HG03378 (cell line): ENCODE measurements around the gene DLG2.
A peak's percentile ranks its signal among the peaks of the same experiment; 100 is the strongest.

Experiments
- ATAC-seq: cut with Tn5 transposase; IDR thresholded peaks from one replicate; pipeline ENCODE4 v1.9.1; 2021; ENCODE audit warnings: mild to moderate bottlenecking, moderate library complexity; ENCODE audit not compliant: unreplicated experiment

DLG2 gene

GRCh38 chr11:84929738-84930137, 697.4 kb downstream of the DLG2 start:
- no peak for ATAC-seq

GRCh38 chr11:84924154-84924692, 702.9 kb downstream of the DLG2 start:
- no peak for ATAC-seq

- ATAC-seq, result no peak
These were observed 703.7 kb downstream of the DLG2 start for GRCh38 chr11:84923489-84923888.

GRCh38 chr11:84922836-84923235, 704.3 kb downstream of the DLG2 start:
- ATAC-seq, result no peak

DNA sequence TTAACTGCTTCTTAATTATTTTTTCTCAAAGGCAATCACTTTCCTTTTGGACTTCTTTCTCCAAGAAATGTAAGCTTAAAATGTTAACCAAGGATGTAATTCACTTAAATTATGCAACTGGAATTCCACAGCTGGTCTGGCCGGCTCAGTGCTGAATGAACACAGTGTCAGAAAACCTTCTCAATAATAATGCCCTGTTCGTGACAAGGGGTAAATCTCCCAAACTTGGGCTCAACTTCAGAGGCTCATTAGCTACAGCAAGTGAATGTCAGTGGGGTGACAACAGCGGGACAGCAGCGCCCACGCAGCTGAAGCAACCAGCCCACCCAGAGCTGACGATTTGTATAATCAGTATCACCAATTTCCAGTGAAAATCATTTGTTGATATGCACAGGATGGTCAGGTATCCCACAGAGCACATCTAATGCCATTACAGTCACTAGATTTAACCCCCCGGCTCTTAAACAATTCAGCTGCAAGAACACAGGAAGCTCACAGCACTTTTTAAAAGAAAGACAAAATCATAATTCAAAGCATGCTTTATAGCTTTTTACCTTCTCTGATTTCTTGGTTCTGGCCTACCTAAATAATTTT, 704.8 kb downstream of the DLG2 start:
- ATAC-seq, result no peak

GRCh38 chr11:84914511-84914910, 712.6 kb downstream of the DLG2 start:
- ATAC-seq, result no peak

- no peak for ATAC-seq
These were observed 717.4 kb downstream of the DLG2 start for GRCh38 chr11:84909740-84910139.

- no peak for ATAC-seq
These were observed 720.1 kb downstream of the DLG2 start for GRCh38 chr11:84906995-84907394.

DNA sequence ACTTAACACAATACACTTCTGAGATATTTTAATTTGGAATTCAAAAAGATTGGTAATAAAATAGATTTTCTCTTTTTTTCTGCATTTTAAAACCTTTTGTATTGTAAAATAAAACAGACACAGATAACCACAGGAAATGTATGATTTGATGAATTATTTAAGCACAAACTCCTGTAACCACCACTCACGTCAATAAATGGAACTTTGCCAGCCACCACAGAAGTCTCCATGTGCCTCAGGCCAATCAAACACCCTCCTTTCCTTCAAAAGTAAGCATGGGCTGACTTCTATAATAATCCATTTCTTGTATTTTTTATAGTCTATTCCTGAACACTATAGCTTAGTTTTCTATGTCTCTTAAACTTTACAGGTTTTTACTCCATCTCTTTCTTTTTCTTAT, 721.7 kb downstream of the DLG2 start:
- no peak for ATAC-seq

DNA sequence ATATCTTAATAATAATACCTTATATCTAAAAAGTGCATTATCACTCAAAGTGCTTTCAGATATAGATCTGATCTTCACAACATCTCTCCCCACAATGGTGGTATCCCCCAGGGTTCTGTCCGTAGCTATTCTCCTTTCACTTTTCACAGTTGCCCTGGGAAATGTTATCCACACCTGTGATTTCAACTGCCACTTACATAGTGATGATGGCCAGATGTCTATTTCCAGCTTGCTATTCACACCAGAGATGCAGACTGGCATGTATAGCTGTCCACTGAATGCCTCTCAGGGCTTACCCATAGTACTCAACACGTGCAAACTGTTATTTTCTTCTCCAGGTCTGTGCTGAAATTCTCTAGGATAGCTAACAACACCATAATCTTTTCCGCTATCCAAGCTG, 724.7 kb downstream of the DLG2 start:
- no peak for ATAC-seq

- no peak for ATAC-seq
These were observed 725.2 kb downstream of the DLG2 start for GRCh38 chr11:84901991-84902390.

GRCh38 chr11:84899740-84900139, 727.4 kb downstream of the DLG2 start:
- peak; percentile 55 for ATAC-seq

DNA sequence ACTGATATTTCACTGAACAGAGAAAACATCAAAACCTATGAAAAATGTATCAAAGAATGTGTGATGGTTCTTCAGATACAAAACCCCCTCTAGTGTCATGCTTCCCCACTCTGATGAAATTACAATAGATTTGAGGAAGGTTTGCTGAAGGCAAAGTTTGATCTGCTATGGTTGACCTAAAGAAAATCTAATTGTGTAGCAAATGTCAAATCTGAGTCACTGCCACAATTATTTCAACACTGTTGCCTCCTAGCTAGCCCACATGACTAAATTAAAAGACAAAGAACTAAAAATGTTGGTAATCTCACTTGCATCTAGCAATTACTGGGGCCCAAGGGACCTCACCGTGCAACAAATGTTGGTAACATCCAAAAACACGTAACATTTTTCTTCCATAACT, 728.0 kb downstream of the DLG2 start:
- ATAC-seq, result no peak

GRCh38 chr11:84894666-84895065, 732.5 kb downstream of the DLG2 start:
- ATAC-seq, result no peak

DNA sequence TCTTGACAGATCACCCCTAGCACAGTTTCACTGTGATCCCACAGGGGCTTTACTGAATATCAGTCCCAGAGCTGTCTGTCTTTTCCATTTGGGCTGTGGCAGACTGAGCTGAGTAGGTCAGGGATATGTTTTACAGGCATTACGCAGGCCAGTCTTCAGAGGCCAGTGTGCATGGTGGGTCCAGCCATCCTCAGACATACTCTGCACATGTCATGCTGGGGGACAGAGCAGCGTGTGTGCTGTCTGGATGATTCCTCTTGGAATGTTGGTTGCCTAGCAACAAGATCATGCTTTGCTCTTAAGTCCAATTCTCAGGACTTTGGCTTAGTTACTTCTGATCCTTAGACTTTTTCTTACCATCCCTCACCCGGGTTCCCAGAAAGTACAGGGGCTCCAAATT, 736.5 kb downstream of the DLG2 start:
- ATAC-seq, result no peak

DNA sequence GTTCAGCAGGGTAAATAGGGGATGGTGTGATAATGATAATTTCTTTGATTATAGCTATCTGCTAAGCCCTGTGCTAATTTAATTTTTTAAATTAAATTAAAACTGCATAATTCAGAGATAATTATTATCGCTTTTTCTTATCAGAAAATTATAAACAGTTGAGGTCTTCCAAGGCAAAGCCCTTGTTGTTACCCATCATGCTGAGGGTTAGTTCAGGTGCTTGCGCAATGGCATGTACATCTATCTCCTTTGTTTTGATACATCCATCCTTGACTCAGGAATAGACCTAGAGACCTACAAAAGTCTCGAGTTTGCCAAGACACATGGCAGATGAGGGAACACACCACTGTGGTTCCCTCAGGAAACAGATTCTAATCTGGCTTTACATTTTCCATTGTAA, 737.6 kb downstream of the DLG2 start:
- ATAC-seq, result no peak

DNA sequence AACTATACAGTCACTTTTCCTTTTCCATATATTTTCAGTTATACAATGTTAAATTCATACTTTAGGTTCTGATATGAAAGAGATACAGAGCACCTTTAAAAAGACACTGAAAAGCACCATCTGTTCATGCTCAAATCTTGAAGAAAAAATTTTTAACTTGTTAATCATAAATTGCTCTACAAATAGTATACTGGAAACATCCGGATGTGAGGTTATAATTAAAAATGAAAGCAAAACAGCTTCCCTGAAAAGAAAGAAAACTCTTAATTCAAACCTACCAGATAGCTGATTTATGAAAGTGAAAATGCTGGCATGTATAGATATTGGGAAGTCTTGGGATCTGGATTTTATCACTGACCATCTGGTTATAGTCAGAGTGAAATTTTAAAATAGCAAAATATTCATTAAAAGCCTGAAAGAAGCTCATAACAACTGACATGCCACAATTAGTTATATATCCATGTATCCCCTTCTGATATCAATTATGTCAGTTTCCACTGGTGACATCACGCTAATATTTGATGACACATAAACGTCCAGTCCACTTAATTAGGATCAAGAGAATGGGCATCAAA, 740.0 kb downstream of the DLG2 start:
- ATAC-seq, result no peak

- no peak for ATAC-seq
These were observed 740.8 kb downstream of the DLG2 start for GRCh38 chr11:84886344-84886743.

DNA sequence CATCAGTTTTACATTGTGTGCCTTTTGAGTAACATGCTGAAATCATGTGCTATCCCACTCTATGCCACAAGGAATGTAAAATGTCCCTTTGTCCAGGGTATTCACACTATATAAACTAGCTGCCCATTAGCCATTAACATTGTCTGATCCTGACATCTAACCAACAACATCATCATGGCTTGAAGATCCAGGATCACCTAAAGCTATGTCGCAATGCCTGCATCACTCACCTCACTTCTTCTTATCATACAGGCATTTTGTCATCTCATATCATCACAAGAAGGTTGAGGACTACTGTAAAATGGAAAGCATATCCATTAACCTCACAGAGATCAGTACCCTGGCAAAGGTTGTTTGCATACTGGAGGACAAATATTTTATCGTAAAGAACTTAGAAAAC, 742.3 kb downstream of the DLG2 start:
- ATAC-seq, result no peak

DNA sequence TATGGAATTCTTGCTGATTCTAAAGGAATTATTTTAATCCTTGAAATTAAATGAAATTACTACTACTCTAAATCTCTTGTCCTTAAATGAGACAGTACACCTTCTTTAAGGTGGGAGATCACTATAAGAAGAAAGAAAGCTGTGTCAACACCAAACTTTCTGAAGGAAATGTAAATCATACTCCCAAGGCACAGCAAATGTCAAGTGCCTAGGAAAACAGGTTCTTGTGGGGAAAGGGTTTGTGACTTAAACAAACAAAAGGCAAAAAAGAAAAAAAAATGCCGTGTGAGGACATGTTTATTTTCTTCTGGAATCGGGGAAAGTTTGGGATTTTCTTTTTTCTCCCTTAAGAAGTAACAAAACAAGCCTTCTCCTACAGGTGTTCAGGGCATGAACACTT, 745.1 kb downstream of the DLG2 start:
- ATAC-seq, result no peak

- no peak for ATAC-seq
These were observed 756.0 kb downstream of the DLG2 start for GRCh38 chr11:84871116-84871515.

DNA sequence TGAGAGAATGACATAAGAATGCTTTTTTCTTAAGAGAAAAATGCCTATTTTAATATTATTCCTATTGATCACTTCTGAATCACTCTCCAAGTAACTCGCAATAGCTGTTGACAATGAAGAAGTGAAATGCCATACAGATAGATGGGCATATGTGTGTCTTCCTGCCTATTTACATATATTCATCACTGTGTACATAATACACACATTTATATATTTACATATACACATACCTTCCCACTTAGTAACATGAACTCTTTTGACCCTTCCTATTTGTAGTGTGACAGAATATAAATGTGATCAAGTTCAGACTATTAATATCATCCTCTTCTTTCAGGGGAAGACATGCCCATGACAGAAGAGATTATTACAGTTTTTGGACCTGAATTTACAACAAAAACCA, 756.7 kb downstream of the DLG2 start:
- ATAC-seq, result no peak

GRCh38 chr11:84866922-84867321, 760.2 kb downstream of the DLG2 start:
- ATAC-seq, result no peak
